Activated T-cell treated with anti-CD3 and anti-CD28 coated beads for 48 hours (primary cell): ENCODE results near the gene CLCN1.
A peak's percentile ranks its signal among the peaks of the same experiment; 100 is the strongest.

Experiments
- DNase-seq: peaks from one replicate; pipeline ENCODE4 v3.0.0-alpha.2; 2020; ENCODE audit warnings: low read depth

CLCN1 gene

DNA sequence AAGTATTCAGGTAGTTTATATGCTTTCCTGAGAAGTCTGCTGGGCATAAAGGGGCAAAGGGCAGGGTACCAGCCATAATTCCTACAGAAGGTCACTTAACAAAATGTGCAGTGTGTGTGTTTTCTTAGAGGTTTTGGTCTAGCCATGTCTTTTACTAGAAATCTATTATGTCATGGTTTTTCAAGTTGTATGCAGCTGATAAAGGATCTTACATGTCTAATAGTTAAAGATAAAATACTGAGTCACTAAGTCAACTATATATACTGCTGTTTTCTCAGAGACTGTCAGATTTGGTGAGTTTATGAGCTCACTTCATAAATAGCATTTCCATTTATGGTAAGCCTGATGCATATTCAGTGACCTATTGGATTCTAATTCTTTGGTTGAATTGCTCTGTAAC is 20.0 kb upstream of the CLCN1 start:
- DNase-seq = no peak

DNA sequence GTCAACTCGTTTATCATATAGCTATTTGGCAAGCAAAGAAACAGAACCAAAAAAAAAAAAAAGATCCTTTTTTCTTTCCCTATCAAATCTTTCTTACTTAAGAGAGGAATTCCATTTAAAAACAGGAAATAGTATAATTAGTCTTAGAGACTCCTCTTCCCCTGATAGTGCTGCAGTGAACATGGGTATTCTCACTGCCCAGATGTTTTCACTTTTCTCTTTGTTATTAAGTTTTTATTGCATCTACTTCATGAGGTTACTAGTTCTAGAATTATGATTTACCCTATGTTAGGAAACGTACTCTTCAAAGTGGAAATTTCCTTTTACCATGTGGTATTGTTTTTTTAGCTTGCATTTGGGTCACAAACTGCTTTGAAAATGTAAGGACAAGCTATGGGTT is 19.2 kb upstream of the CLCN1 start:
- no peak for DNase-seq

DNA sequence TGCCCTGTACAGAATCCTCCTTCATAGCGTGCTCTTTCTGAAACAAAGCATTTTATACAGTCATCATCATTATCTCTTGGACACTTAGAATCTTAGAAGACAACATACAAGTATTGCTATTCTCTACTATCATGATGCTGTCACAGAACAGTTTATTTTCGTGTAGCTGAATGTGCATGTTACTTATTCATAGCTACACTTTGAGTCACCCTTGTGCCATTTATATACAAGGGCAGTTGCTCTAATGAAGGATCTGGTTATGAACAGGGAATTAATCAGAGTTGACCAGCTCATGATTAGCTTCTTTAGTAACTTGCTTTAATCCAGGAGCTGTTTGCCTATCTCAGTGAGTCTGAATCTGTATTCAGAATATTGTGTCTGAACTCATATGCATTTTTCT is 16.6 kb upstream of the CLCN1 start:
- no peak for DNase-seq

DNA sequence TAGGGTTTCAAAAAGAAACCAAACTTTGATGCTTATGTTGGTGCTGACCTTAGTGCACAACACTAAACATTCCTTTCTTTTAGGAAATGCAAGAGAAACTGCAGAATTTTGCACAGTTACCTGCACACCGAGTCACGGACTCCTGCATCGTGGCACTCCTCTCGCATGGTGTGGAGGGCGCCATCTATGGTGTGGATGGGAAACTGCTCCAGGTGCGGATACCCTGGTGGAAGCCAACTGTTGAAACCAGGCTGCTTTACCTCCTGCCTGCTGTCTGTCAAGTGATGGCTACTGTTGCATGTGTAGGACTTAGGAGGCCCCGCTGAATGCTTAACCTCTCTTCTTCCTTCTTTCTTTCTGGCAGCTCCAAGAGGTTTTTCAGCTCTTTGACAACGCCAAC is 16.1 kb upstream of the CLCN1 start:
- DNase-seq = peak; percentile 46

DNA sequence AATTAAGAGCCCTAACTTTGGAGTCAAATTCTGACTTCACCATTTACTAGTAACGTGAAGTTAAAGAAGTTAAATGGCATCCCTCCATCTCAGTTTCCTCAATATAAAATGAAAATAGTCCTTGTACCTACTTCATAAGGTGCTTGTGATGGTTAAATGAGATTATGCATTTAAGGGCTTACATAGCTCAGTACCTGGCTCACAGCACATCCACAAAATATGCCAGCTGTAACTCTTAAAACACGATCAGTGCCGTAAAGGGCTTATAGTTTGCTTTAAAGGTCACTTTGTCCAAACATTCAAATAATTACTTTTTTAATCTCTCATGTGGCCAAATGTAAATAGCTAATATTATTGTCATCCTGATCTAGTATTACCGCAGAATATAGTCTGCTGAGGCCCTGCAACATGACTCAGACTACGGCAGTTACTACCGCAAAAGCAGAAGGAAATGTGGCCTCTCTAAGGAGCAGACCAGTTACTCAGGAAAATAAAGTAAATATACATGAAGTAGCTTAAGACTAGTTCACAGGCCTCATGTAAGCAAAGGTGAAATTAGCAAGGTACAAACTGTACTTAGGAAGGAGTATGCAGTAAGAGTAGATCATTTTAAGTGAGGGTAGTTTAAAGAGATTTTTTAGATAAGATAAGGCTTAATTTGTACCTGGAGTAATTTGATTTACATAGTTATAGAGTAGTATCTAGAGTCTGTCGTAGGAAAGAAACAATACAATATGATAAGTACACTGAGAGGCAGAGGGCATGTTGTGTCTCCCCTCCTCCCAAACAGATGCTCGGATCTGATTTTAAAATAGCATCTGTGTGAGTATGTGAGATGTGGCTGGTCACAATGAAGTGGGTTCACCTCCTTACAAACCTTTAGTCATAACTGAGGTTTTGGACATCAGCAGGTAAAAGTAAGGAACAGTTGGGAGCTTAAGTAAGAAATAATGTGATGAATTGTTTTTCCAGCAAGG is 14.7 kb upstream of the CLCN1 start:
- no peak for DNase-seq

DNA sequence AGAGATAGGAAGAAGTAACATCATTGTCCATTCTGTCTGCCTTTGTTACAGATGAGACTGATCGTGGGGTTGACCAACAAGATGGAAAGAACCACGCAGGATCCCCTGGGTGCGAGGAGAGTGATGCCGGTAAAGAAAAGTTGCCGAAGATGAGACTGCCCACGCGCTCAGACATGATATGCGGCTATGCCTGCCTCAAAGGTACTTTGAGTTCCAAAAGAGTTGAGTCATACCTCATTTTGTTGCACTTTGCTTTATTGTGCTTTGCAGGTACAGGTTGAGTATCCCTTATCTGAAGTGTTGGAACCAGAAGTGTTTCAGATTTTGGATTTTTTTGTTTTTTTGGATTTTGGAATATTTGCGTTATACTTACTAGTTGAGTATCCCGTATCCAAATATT is 12.2 kb upstream of the CLCN1 start:
- no peak for DNase-seq

DNA sequence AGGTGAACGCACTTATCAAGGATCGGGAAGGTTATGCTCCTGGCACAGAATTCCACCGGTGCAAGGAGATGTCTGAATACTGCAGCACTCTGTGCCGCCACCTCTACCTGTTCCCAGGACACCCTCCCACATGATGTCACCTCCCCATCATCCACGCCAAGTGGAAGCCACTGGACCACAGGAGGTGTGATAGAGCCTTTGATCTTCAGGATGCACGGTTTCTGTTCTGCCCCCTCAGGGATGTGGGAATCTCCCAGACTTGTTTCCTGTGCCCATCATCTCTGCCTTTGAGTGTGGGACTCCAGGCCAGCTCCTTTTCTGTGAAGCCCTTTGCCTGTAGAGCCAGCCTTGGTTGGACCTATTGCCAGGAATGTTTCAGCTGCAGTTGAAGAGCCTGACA is 11.0 kb upstream of the CLCN1 start:
- no peak for DNase-seq

DNA sequence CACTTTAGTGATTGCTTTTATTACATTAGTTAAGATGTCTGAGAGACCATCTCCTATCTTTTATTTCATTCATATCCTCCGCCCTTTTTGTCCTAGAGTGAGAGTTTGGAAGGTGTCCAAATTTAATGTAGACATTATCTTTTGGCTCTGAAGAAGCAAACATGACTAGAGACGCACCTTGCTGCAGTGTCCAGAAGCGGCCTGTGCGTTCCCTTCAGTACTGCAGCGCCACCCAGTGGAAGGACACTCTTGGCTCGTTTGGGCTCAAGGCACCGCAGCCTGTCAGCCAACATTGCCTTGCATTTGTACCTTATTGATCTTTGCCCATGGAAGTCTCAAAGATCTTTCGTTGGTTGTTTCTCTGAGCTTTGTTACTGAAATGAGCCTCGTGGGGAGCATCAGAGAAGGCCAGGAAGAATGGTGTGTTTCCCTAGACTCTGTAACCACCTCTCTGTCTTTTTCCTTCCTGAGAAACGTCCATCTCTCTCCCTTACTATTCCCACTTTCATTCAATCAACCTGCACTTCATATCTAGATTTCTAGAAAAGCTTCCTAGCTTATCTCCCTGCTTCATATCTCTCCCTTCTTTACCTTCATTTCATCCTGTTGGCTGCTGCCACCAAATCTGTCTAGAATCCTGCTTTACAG is 10.4 kb upstream of the CLCN1 start:
- peak; percentile 66 for DNase-seq

DNA sequence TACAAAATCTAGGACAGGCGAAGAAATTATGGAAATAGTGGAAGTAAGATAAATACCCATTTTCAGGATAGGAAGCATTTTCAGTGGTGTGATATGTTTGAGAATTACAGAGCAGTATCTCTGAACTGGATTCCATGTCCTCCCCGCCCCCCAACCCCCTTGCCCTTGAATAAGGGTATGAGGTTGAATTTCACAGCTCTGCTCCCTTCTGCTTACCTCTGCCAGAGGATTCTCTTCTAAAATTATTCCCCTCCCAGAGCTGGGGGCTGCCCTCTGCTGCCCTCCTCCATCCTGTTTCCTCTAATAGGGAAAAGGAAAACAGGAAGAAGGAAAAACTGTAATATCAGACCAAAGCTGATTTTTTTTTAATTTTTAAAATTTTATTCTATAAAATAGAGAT is 7.3 kb upstream of the CLCN1 start:
- DNase-seq = no peak

DNA sequence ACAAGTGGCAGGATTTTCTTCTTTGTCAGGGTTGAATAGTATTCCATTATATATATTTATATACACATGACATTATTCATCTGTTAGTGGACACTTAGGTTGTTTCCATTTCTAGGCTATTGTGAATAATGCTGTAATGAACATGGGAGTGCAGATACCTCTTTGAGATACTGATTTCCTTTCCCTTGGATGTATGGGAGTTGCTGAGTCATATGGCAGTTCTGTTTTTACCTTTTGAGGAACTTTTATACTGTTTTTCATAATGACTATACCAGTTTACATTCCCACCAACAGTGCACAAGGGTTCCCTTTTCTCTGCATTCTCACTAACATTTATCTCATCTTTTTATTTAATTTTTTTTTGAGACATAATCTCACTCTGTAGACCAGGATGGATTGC is 1.8 kb upstream of the CLCN1 start:
- DNase-seq = no peak

DNA sequence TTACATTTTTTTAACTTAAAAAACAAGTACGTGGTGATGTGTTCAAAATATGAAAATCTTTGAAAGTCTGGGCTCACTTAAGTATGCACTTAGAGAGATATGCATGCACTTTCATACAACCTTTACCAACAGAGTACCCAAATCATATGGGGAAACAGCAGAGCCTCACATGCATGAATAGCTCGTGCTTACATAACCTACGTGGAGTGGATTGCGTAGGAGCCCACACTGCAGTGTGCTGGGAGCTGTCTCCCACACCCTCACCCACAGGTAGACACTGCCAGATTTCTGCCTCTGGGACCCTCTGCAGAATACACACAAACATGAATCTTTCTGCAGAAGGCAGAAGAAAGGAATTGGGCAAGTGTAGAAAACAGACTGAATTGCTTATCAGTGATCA is 581 bp downstream of the CLCN1 start:
- DNase-seq = no peak

DNA sequence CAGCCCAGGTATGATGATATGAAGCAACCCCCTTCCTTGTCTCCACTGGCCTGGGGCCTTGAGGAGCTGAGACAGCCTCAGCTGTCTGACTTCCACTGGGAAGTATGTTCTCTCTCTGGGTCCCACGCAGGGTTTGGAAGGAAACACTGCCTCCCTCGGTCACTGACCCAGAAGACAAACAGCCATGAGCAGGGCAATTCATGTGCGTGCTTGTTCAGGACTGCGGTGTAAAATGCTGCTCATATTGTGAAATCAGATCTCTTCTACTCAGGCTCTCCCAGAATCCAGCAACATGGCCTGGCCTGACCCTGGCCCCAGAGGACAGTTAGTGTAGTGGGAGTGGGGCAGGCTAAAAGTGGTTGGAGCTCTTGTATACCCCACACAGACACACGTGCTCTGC is 2.8 kb downstream of the CLCN1 start:
- DNase-seq = no peak

DNA sequence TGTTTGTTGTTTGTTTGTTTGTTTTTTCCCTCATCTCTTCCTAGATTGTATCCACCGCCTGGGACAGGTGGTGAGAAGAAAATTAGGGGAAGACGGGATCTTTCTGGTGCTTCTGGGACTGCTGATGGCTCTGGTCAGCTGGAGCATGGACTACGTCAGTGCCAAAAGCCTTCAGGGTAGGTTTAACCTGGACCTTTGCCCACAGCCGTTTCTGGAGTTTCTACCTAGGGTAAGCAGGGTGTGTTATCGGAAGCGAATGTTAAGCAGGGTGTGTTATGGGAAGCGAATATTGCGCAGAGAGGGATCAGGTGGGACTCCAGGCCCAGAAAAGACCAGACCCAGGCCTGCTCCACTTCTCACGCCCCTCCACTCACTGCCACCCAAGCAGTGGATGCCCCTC is 4.7 kb downstream of the CLCN1 start:
- no peak for DNase-seq

DNA sequence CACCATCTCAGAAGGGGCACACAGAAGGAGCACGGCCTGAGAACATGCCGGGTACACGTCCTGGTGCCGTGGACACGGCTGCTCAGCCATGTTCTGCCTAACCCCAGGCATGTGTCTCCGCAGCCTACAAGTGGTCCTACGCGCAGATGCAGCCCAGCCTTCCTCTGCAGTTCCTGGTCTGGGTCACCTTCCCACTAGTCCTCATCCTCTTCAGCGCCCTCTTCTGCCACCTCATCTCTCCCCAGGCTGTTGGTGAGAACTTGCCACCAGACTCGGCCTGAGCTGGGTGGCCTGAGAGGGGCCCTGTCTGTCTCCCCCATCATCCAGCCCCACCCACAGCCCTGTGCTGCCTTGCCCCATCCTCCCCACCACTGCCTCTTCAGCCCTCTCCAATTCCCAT is 5.3 kb downstream of the CLCN1 start:
- no peak for DNase-seq

DNA sequence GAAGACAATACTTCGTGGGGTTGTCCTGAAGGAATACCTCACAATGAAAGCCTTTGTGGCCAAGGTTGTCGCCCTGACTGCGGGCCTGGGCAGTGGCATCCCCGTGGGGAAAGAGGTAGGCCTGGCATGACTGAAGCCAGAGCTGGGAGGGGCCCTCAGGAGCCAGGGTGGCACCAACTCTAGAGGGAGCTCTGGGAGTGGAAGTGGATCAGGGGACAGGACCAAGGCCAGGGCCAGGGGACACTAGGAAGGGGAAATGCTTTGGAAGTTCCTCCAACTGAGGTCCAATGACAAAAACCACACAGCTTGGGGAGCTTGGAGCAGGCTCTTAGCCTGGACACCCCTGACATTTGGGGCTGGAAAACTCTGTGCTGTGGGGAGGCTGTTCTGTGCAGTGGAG is 5.8 kb downstream of the CLCN1 start:
- no peak for DNase-seq

DNA sequence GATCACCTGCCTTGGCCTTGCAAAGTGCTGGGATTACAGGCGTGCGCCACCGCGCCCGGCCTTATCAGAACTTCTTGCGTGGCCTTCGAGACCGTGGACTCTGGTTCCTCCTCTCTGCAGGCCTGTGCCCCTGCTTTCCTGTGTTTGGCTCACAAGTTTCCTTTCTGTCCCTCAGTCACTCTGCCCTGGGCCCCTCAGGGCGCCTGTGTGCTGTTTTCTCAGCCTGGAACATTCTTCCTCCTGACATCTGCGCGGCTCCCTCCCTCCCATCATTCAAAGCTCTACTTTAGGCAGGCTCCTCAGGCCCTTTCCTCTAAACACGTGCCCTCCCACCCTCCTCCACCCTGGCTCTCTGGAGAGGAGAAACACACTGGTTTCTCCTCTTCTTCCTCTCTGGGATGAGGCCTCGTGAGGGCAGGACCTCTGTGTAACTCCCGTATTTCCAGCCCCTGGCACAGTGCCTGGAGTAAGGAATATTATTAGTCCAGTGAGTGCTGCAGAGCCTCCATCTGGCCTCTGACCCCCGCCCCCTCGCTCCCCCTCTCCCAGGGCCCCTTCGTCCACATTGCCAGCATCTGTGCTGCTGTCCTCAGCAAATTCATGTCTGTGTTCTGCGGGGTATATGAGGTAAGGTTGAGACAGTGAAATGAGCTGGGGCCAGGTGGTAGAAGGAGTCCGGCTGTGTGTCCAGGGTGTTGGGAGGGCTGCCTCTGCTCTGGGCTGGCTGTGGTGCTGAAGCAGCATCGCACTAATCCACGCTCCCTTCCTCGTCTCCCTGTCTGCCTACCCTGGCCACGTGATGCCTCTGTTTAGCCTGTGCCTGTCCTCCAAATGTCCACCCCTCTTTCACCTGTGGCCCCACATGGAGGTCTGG is 7.1 kb downstream of the CLCN1 start:
- no peak for DNase-seq

DNA sequence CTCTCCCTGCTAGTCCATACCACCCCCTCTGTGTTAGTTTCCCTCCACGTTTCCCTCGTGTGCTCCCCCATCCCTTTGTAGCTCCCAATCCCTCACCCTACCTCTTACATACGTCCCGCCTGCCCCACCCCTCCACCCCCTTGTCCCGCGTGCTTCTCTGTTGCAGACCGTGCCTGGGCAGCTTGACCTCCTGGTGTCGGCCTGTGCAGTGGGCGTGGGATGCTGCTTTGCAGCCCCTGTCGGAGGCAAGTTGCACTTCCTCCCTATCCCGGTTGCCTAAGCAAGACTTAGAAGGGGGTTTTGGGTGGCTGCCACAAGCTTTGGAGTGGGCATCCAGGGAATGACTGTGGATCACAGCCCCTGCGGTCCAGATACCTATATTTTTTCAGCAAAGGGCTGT is 7.7 kb downstream of the CLCN1 start:
- DNase-seq = no peak

DNA sequence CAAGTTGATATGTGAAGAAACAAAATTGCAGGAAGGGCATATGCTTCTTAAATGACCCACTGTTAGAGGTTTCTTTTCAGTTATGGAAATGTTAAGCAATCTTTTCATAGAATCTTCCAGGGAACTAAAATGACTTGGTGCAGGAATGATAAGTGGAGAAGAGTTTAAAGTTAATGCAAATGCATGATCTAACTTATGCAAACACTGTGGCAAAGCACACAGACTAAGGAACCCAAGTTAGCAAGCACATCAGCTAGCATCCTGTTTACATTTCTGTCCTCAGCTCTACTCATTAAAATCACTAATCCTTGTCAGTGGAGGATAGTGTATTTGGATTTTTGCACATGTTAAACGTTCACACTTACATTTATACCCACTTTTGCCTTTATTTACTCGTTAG is 9.3 kb downstream of the CLCN1 start:
- DNase-seq = no peak

DNA sequence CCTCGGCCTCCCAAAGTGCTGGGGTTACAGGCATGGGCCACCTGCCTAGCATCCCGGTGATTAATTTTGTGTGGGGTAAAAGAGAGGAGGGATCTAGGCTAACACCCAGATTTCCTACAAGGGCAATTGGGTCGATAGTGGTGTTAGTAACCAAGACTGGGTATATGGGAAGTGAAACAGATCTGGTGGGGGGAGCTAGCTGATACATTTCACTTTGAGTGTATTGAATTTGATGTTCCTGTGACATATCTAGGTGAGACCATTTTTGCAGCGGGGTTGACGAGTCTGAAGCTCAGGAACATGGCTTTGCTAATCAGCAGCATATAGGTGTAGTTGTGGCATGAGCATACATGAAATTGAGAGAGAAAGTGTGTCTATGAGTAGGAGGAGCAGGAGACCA is 12.0 kb downstream of the CLCN1 start:
- no peak for DNase-seq

DNA sequence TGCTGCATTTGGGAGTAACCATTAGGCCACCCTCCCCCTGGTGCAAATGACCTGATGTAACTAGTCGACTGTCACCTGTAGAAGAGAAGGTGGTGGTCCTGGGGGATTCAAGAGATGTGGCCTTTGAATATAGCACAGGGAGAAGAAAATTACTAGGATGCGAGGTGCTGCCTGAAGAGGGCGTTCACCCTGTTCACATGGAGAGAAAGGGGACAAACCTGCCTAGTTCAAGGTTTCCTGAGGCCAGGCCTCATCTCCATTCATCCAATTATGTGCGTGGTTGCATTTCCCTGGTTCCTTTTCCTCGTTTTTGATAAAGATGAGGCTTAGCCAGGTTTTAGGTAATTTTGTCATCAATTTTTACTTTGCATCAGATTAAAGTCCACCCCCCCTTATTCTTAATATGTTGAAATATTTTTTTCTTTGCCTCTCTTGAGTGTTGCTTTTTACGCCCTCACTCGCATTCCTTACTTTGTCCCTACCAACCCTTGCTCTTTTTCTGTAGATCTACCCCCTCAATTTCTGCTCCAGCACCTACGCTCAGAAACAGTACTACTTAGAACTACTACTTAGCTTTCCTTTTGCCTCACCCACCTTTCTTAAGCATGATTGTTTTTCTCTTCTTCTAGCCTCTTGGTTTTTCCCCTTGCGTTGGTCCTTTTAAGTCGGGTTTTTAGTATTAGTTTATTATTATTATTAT is 13.7 kb downstream of the CLCN1 start:
- no peak for DNase-seq

DNA sequence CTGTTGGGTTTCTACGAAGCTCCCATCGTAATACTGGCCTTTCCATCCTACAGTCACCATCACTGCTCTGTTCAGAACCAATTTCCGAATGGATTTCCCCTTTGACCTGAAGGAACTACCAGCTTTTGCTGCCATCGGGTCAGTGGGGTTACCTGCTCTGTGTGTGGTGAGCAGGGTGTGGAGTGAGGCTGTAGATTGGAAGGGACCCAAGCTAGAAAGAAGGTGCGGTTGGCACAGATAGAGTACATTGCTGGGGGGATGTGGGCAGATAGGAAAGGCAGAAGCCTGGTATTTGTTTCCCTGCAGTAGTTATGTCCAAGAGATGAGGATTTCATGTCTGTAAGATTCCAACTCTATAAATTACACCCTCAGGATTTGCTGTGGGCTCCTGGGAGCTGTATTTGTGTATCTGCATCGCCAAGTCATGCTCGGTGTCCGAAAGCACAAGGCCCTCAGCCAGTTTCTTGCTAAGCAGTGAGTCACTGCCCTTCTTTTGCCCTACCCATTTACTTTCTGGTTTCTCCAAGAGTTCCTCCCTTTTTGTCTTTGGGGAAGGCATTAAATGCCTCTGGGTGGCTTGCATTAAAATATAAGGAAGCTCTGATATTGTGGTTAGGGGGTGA is 15.4 kb downstream of the CLCN1 start:
- DNase-seq = no peak

DNA sequence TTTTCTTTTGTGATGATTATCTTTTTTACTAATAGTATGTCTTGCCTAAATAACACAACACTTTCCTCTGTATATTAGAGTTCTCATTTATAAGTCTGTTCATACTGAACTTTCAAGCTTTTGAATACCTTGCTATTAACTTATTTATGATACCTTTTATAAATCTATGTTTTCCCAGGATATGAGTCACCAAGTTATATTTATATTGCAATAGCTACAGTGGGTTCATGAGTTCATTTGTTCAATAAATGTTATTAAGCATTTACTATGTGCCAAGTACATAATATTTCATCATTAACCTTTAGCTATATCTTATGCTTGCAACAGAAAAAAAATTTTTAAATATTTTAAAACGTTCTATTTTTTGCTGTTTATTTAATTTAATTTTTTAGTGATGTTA is 18.3 kb downstream of the CLCN1 start:
- DNase-seq = no peak
